ENCODE results near the gene DAZAP1. TPM values are rescaled to one million over a fixed set of nuclear protein-coding genes. Genes with fewer than 3 reads are reported as not detected.
A peak's percentile ranks its signal among the peaks of the same experiment; 100 is the strongest.

The DAZAP1 gene
- total RNA-seq, 1 experiment from 2014 or later: 151 TPM

- peaks cover 10% of the 10 kb centered on the region for H3K4me1 Mint-ChIP-seq (ENCODE audit: low read depth, unreplicated experiment)
- H3K36me3 Mint-ChIP-seq (ENCODE audit: insufficient read depth, unreplicated experiment): peaks cover 19% of the 10 kb centered on the region
- H3K27me3 Mint-ChIP-seq (ENCODE audit: unreplicated experiment): no peaks in the 10 kb centered on the region
- no peak for DNase-seq
- H3K4me3 Mint-ChIP-seq (ENCODE audit: low read depth, unreplicated experiment): no peak overlapping the region
- H3K9me3 Mint-ChIP-seq (ENCODE audit: low read depth, unreplicated experiment): no peaks in the 10 kb centered on the region
- no peak for TF ChIP-seq CTCF (IDR thresholded peaks at IDR 0.05; ENCODE audit: unreplicated experiment)
- no TSS peak for BruUV-seq (replicated peaks)
- no peak overlapping the region for H3K27ac Mint-ChIP-seq (ENCODE audit: unreplicated experiment)
- CTCF ChIA-PET: no interaction called here
- intact Hi-C loops (cut with micrococcal nuclease; ENCODE audit: unreplicated experiment): no loop called here
These were observed 5.5 kb upstream of the DAZAP1 start for GRCh38 chr19:1401889-1402217.

DNA sequence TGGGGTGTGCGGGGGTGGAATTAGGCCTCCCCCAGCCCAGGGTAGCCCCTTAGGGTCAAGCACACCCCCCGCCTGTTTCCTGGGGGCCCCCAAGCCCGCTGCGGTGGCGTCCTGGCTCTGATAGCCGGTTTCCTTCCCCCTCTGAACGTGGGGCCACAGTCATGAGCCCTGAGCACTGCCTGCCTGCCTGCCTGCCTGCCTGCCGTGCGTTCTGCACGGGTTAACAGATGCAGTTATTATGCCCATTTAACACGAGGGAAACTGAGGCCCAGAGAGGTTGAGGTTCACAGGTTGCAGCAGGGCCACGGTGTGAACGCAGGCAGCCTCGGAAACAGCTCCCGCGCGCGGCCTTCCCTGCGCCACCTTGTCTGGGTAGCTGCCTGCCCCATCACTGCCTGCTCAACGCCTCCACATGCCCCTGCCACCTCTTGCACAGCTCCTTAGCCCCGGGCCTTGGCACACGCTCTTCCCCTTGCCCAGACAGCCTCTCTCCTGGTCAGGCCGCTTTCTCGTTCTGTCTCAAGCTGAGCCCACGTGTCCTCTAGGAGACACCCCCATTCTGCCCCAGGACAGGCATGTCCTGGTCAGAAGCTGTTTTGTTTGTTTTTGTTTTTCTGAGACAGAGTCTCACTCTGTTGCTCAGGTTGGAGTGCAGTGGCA, 4.8 kb upstream of the DAZAP1 start:
- TF ChIP-seq CTCF (IDR thresholded peaks at IDR 0.05; ENCODE audit: unreplicated experiment): no peak
- no peak for DNase-seq
- Mint-ChIP-seq H3K36me3 (ENCODE audit: insufficient read depth, unreplicated experiment) (peaks cover 20% of the 10 kb centered on the region), H3K4me3 (ENCODE audit: low read depth, unreplicated experiment) (peak overlapping the region; percentile 4), H3K4me1 (ENCODE audit: low read depth, unreplicated experiment) (peaks cover 10% of the 10 kb centered on the region), H3K27me3 (ENCODE audit: unreplicated experiment) (no peaks in the 10 kb centered on the region), H3K27ac (ENCODE audit: unreplicated experiment) (no peak overlapping the region), H3K9me3 (ENCODE audit: low read depth, unreplicated experiment) (no peaks in the 10 kb centered on the region)
- BruUV-seq (replicated peaks): no TSS peak
- intact Hi-C loops (cut with micrococcal nuclease; ENCODE audit: unreplicated experiment): no loop called here
- CTCF ChIA-PET: no interaction called here

GRCh38 chr19:1406774-1407527, 435 bp upstream of the DAZAP1 start:
- peak; percentile 98 for DNase-seq
- intact Hi-C loops (cut with micrococcal nuclease; ENCODE audit: unreplicated experiment): no loop called here
- no peaks in the 10 kb centered on the region for H3K27me3 Mint-ChIP-seq (ENCODE audit: unreplicated experiment)
- BruUV-seq (replicated peaks): no TSS peak
- TF ChIP-seq CTCF (IDR thresholded peaks at IDR 0.05; ENCODE audit: unreplicated experiment): peak; percentile 14
- peaks cover 36% of the 10 kb centered on the region for H3K4me1 Mint-ChIP-seq (ENCODE audit: low read depth, unreplicated experiment)
- no peaks in the 10 kb centered on the region for H3K9me3 Mint-ChIP-seq (ENCODE audit: low read depth, unreplicated experiment)
- H3K27ac Mint-ChIP-seq (ENCODE audit: unreplicated experiment): no peak overlapping the region
- H3K4me3 Mint-ChIP-seq (ENCODE audit: low read depth, unreplicated experiment): peak overlapping the region; percentile 78
- CTCF ChIA-PET: no interaction called here
- peaks cover 40% of the 10 kb centered on the region for H3K36me3 Mint-ChIP-seq (ENCODE audit: insufficient read depth, unreplicated experiment)

DNA sequence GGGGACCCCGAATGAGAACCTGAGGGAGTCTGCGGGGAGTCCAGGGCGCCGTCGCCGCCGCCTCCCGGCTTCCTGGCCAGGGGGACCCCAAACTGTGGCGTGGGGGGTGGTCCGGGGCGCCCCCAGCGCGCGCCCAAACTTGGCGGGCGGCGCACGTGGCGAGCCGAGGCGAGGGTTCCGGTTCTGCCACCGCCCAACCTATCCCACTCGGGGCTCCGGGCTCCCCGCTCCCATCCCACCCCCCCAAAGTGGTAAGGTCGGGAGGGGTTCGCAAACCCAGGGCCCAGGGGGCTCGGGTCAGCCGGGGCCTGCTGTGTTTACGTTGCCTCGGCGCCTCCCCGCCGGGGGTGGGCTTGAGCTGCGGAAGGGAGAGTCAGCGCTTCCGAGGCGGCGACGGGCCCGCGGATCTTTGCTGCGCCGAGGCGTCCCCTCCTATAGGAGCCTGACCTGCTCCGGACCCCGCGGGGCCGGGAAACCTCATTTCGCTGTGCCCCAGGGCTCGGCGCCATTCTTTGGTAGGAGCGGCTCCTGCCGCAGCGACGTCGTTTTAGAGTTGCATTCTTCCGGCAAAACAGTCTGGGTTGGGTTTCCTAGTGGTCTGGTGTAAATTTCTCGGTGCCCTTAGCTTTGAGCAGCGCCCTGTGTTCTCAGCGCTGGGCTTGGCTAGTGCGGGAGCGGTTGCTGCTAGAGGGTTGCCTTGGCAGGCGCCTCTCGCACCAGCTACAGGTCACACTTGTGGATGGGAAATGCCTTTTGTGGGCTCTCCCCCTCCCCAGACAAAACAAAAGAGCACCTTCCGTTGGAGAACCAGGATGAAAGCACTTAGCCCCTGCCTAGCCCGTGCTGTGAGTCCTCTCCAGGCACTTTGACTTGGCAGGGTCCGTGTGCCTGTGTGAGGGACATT, 1.2 kb downstream of the DAZAP1 start:
- Mint-ChIP-seq H3K9me3 (ENCODE audit: low read depth, unreplicated experiment) (no peaks in the 10 kb centered on the region), H3K36me3 (ENCODE audit: insufficient read depth, unreplicated experiment) (peaks cover 45% of the 10 kb centered on the region), H3K27me3 (ENCODE audit: unreplicated experiment) (no peaks in the 10 kb centered on the region), H3K4me3 (ENCODE audit: low read depth, unreplicated experiment) (peak overlapping the region; percentile 86), H3K4me1 (ENCODE audit: low read depth, unreplicated experiment) (peaks cover 26% of the 10 kb centered on the region), H3K27ac (ENCODE audit: unreplicated experiment) (peak overlapping the region; percentile 85)
- BruUV-seq (replicated peaks): TSS peak; percentile 70
- CTCF ChIA-PET: interaction anchor here (0.6 kb wide), 1 partner anchor 346 kb away, joined by 11 read pairs; no protein-coding TSS in a partner anchor
- no peak for TF ChIP-seq CTCF (IDR thresholded peaks at IDR 0.05; ENCODE audit: unreplicated experiment)
- intact Hi-C loops (cut with micrococcal nuclease; ENCODE audit: unreplicated experiment): no loop called here
- DNase-seq: peak; percentile 30

Data from Calu3 (cell line).